ENCODE results near the gene COQ10A. TPM values are rescaled to one million over a fixed set of nuclear protein-coding genes. Genes with fewer than 3 reads are reported as not detected.

The COQ10A gene
- total and polyA plus RNA-seq, 11 donors = 45.7 to 250 (median 129) TPM

Other genes with a start within 250 kb of the COQ10A start
- 10 to 100 TPM in 1 of 9 donors, 1 to 10 TPM in 8; 4.3 to 10.3 (median 6.9) TPM for gene IKZF4, start 245.9 kb upstream of the COQ10A start, total RNA-seq
- gene IKZF4, start 245.9 kb upstream of the COQ10A start, polyA plus RNA-seq = 1 to 10 TPM; 2.6 to 3.2 TPM
- gene RPS26, start 225.0 kb upstream of the COQ10A start, total RNA-seq = 100 to 1,000 TPM in 2 of 9 donors, 10 to 100 TPM in 7; 11.7 to 616 (median 23.2) TPM
- gene RPS26, start 225.0 kb upstream of the COQ10A start, polyA plus RNA-seq = 1,000 to 10,000 TPM in 1 of 2 donors, 100 to 1,000 TPM in 1; 933 to 1,433 TPM
- gene ERBB3, start 186.8 kb upstream of the COQ10A start, total RNA-seq = 1 to 10 TPM in 8 of 9 donors, under 1 TPM in 1; 0.90 to 4.5 (median 1.8) TPM
- gene ERBB3, start 186.8 kb upstream of the COQ10A start, polyA plus RNA-seq = 1 to 10 TPM; 2.7 to 3.4 TPM
- 100 to 1,000 TPM in 1 of 9 donors, 10 to 100 TPM in 8; 66.0 to 105 (median 72.4) TPM for gene PA2G4, start 162.4 kb upstream of the COQ10A start, total RNA-seq
- gene PA2G4, start 162.4 kb upstream of the COQ10A start, polyA plus RNA-seq = 100 to 1,000 TPM in 1 of 2 donors, 10 to 100 TPM in 1; 62.4 to 187 TPM
- 1,000 to 10,000 TPM in 8 of 9 donors, 100 to 1,000 TPM in 1; 533 to 2,381 (median 1,999) TPM for gene RPL41, start 150.3 kb upstream of the COQ10A start, total RNA-seq
- gene RPL41, start 150.3 kb upstream of the COQ10A start, polyA plus RNA-seq = 1,000 to 10,000 TPM in 1 of 2 donors, 100 to 1,000 TPM in 1; 752 to 4,466 TPM
- 1 to 10 TPM; 2.7 to 6.4 (median 4.9) TPM for gene ZC3H10, start 148.7 kb upstream of the COQ10A start, total RNA-seq
- 1 to 10 TPM; 3.5 to 3.9 TPM for gene ZC3H10, start 148.7 kb upstream of the COQ10A start, polyA plus RNA-seq
- 10 to 100 TPM; 26.8 to 81.1 (median 43.4) TPM for gene ESYT1, start 138.7 kb upstream of the COQ10A start, total RNA-seq
- gene ESYT1, start 138.7 kb upstream of the COQ10A start, polyA plus RNA-seq = 10 to 100 TPM; 17.0 to 67.3 TPM
- gene MYL6B, start 114.4 kb upstream of the COQ10A start, total RNA-seq = 10 to 100 TPM; 30.1 to 55.2 (median 41.1) TPM
- gene MYL6B, start 114.4 kb upstream of the COQ10A start, polyA plus RNA-seq = 10 to 100 TPM; 27.5 to 65.9 TPM
- gene MYL6, start 108.6 kb upstream of the COQ10A start, total RNA-seq = 100 to 1,000 TPM; 355 to 949 (median 613) TPM
- 1,000 to 10,000 TPM in 1 of 2 donors, 100 to 1,000 TPM in 1; 745 to 1,383 TPM for gene MYL6, start 108.6 kb upstream of the COQ10A start, polyA plus RNA-seq
- 10 to 100 TPM; 48.6 to 83.5 (median 66.2) TPM for gene SMARCC2, start 77.5 kb upstream of the COQ10A start, total RNA-seq
- gene SMARCC2, start 77.5 kb upstream of the COQ10A start, polyA plus RNA-seq = 10 to 100 TPM; 21.4 to 27.6 TPM
- gene RNF41, start 45.0 kb upstream of the COQ10A start, total RNA-seq = 10 to 100 TPM; 41.7 to 84.0 (median 53.3) TPM
- gene RNF41, start 45.0 kb upstream of the COQ10A start, polyA plus RNA-seq = 10 to 100 TPM; 10.6 to 62.4 TPM
- gene NABP2, start 42.6 kb upstream of the COQ10A start, total RNA-seq = 10 to 100 TPM; 18.0 to 27.4 (median 20.7) TPM
- 10 to 100 TPM; 14.8 to 30.1 TPM for gene NABP2, start 42.6 kb upstream of the COQ10A start, polyA plus RNA-seq
- not detected for gene SLC39A5, start 36.9 kb upstream of the COQ10A start, total RNA-seq
- under 1 TPM in 1 of 2 donors, not detected in 1; 0.12 TPM for gene SLC39A5, start 36.9 kb upstream of the COQ10A start, polyA plus RNA-seq
- 10 to 100 TPM; 19.3 to 40.6 (median 28.0) TPM for gene ANKRD52, start 8.6 kb upstream of the COQ10A start, total RNA-seq
- gene ANKRD52, start 8.6 kb upstream of the COQ10A start, polyA plus RNA-seq = 10 to 100 TPM; 12.2 to 36.7 TPM
- 100 to 1,000 TPM; 489 to 866 (median 662) TPM for gene CS, start 33.4 kb downstream of the COQ10A start, total RNA-seq
- gene CS, start 33.4 kb downstream of the COQ10A start, polyA plus RNA-seq = 100 to 1,000 TPM; 165 to 291 TPM
- gene CNPY2, start 49.0 kb downstream of the COQ10A start, total RNA-seq = 10 to 100 TPM; 26.8 to 61.0 (median 35.6) TPM
- gene CNPY2, start 49.0 kb downstream of the COQ10A start, polyA plus RNA-seq = 10 to 100 TPM; 64.2 to 67.3 TPM
- 10 to 100 TPM; 12.3 to 43.8 (median 38.2) TPM for gene PAN2, start 67.1 kb downstream of the COQ10A start, total RNA-seq
- gene PAN2, start 67.1 kb downstream of the COQ10A start, polyA plus RNA-seq = 10 to 100 TPM; 15.1 to 44.7 TPM
- gene IL23A, start 71.9 kb downstream of the COQ10A start, total RNA-seq = under 1 TPM in 1 of 9 donors, not detected in 8; 0.69 TPM
- under 1 TPM in 1 of 2 donors, not detected in 1; 0.29 TPM for gene IL23A, start 71.9 kb downstream of the COQ10A start, polyA plus RNA-seq
- gene STAT2, start 93.2 kb downstream of the COQ10A start, total RNA-seq = 100 to 1,000 TPM in 1 of 9 donors, 10 to 100 TPM in 8; 31.4 to 150 (median 37.1) TPM
- 10 to 100 TPM; 23.1 to 26.2 TPM for gene STAT2, start 93.2 kb downstream of the COQ10A start, polyA plus RNA-seq
- not detected for gene APOF, start 95.9 kb downstream of the COQ10A start, total RNA-seq
- gene APOF, start 95.9 kb downstream of the COQ10A start, polyA plus RNA-seq = not detected
- 1 to 10 TPM; 1.1 to 7.3 (median 2.4) TPM for gene TIMELESS, start 182.5 kb downstream of the COQ10A start, total RNA-seq
- gene TIMELESS, start 182.5 kb downstream of the COQ10A start, polyA plus RNA-seq = 1 to 10 TPM; 1.5 to 4.1 TPM
- gene MIP, start 187.7 kb downstream of the COQ10A start, total RNA-seq = under 1 TPM in 2 of 9 donors, not detected in 7; 0.28 to 0.32 TPM
- gene MIP, start 187.7 kb downstream of the COQ10A start, polyA plus RNA-seq = not detected
- gene SPRYD4, start 201.6 kb downstream of the COQ10A start, total RNA-seq = 1 to 10 TPM; 2.2 to 4.7 (median 3.0) TPM
- 1 to 10 TPM; 2.1 to 2.9 TPM for gene SPRYD4, start 201.6 kb downstream of the COQ10A start, polyA plus RNA-seq
- gene GLS2, start 221.2 kb downstream of the COQ10A start, total RNA-seq = 1 to 10 TPM in 4 of 9 donors, under 1 TPM in 5; 0.28 to 1.5 (median 0.82) TPM
- under 1 TPM; 0.33 to 0.50 TPM for gene GLS2, start 221.2 kb downstream of the COQ10A start, polyA plus RNA-seq

All from heart left ventricle (tissue), 11 donors.